Measurements from ENCODE around the gene THRA. TPM values are rescaled to one million over a fixed set of nuclear protein-coding genes. Genes with fewer than 3 reads are reported as not detected.

THRA gene
- total and polyA plus RNA-seq, 2 of the 8 experiments (the other 6 are each of a cell fraction or from before 2014, with no cell fraction given): 6.4 to 10.2 TPM

- WGBS, 2 experiments (ENCODE audit: extremely low coverage in 1 of 2, insufficient coverage in 1 of 2, insufficient read length in 1 of 2, insufficient replicate concordance in 2 of 2, low coverage in 1 of 2, low lambda C conversion rate in 2 of 2, missing lambda C conversion rate in 1 of 2): 58% methylated on average over 31 of the region's 33 CpGs; no CpG with 5 or more reads in 1 of the 2 experiments
- no peak overlapping the region for H3K4me2 ChIP-seq (ENCODE audit: insufficient read depth in 1 of 2, low read depth in 2 of 2, low read length in 2 of 2)
- H3K27me3 ChIP-seq (replicated peaks in 1 of 4; ENCODE audit: control insufficient read depth in 3 of 4, extremely low read depth in 1 of 4, insufficient read depth in 3 of 4, low read length in 3 of 4): no peaks in the 10 kb centered on the region
- no peak overlapping the region for H3K23ac ChIP-seq (ENCODE audit: insufficient read length)
- TF ChIP-seq FOSL1 (IDR thresholded peaks at IDR 0.05; ENCODE audit: insufficient read depth, low read depth, low read length) (no peak), E2F6 (IDR thresholded peaks at IDR 0.05) (peak; percentile 82), SRF (IDR thresholded peaks at IDR 0.05; ENCODE audit: low read depth, low read length) (no peak), YY1 (IDR thresholded peaks at IDR 0.05; ENCODE audit: low read depth, low read length) (no peak; the same call in 1 of the 2 replicates), RAD21 (IDR thresholded peaks at IDR 0.05 in 1 of 2, conservative IDR thresholded peaks at IDR 0.05 in 1 of 2; ENCODE audit: low read depth in 2 of 2, low read length in 2 of 2) (peak; percentile 80 to 86)
- TF ChIP-seq, protein P1, sequence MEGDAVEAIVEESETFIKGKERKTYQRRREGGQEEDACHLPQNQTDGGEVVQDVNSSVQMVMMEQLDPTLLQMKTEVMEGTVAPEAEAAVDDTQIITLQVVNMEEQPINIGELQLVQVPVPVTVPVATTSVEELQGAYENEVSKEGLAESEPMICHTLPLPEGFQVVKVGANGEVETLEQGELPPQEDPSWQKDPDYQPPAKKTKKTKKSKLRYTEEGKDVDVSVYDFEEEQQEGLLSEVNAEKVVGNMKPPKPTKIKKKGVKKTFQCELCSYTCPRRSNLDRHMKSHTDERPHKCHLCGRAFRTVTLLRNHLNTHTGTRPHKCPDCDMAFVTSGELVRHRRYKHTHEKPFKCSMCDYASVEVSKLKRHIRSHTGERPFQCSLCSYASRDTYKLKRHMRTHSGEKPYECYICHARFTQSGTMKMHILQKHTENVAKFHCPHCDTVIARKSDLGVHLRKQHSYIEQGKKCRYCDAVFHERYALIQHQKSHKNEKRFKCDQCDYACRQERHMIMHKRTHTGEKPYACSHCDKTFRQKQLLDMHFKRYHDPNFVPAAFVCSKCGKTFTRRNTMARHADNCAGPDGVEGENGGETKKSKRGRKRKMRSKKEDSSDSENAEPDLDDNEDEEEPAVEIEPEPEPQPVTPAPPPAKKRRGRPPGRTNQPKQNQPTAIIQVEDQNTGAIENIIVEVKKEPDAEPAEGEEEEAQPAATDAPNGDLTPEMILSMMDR (IDR thresholded peaks at IDR 0.05; ENCODE audit: control extremely low read depth in 1 of 3, insufficient read depth in 1 of 3, low read depth in 1 of 3, low read length in 3 of 3): peak; percentile 91 to 97 (median 96)
- TF ChIP-seq, protein P2, sequence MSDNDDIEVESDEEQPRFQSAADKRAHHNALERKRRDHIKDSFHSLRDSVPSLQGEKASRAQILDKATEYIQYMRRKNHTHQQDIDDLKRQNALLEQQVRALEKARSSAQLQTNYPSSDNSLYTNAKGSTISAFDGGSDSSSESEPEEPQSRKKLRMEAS (IDR thresholded peaks at IDR 0.05): peak; percentile 11; the same call in 1 of the 2 replicates
- no peak overlapping the region; the same call in 1 of the 2 replicates for H2BK12ac ChIP-seq (ENCODE audit: low read depth, low read length)
- ChIA-PET CTCF (ENCODE audit: partially characterized antibody) (interaction anchor here (0.6 to 29.7 kb wide), 31 partner anchors 11 to 405 kb away, joined by 3 to 876 read pairs (median 4); partner anchors contain the start of genes CSF3, MED24, PSMD3 and THRA), POLR2A (ENCODE audit: partially characterized antibody) (interaction anchor here (0.6 to 4.8 kb wide), 12 partner anchors 8 to 97 kb away, joined by 3 to 42 read pairs (median 3); partner anchors contain the start of gene CSF3)
- no peaks in the 10 kb centered on the region for H3K4me1 ChIP-seq (replicated peaks in 1 of 4; ENCODE audit: control insufficient read depth in 3 of 4, insufficient read depth in 4 of 4, low read length in 3 of 4)
- H3K79me1 ChIP-seq (ENCODE audit: low read depth, low read length): no peaks in the 10 kb centered on the region
- H3K4ac ChIP-seq (replicated peaks; ENCODE audit: insufficient read length, low read depth, low read length): no peak overlapping the region
- H2BK5ac ChIP-seq (ENCODE audit: low read depth, low read length): no peak overlapping the region
- no peak overlapping the region for H3K27ac ChIP-seq (ENCODE audit: low read depth, low read length)
- H3K23me2 ChIP-seq (ENCODE audit: low read depth, low read length): no peaks in the 10 kb centered on the region
- H4K5ac ChIP-seq (ENCODE audit: insufficient read length, low read depth, low read length): no peak overlapping the region
- H3K36me3 ChIP-seq (ENCODE audit: control insufficient read depth in 2 of 4, insufficient read depth in 4 of 4, low read length in 3 of 4): peaks cover 18 to 49% (median 32%) of the 10 kb centered on the region in 4 experiments
- H2BK20ac ChIP-seq (ENCODE audit: low read length): no peak overlapping the region
- H4K91ac ChIP-seq (replicated peaks; ENCODE audit: insufficient read length, low read length): no peak overlapping the region
- no peak overlapping the region for H3K14ac ChIP-seq (ENCODE audit: insufficient read length)
- no peak overlapping the region for H2AFZ ChIP-seq (ENCODE audit: low read length)
- no peak overlapping the region for H2AK5ac ChIP-seq (ENCODE audit: low read depth, low read length)
- H3K9ac ChIP-seq (replicated peaks in 1 of 4; ENCODE audit: extremely low read depth in 1 of 4, low read depth in 3 of 4, low read length in 3 of 4): no peak overlapping the region
- peak; percentile 68 to 90 for DNase-seq (ENCODE audit: low read depth in 1 of 2, low spot score in 2 of 2)
- peak; percentile 55 for FAIRE-seq
- no peak overlapping the region for H3K56ac ChIP-seq (replicated peaks; ENCODE audit: insufficient read length, low read depth, low read length)
- H2BK15ac ChIP-seq (ENCODE audit: low read length): peak overlapping the region; percentile 92; the same call in 1 of the 2 replicates
- no peaks in the 10 kb centered on the region for H3K9me3 ChIP-seq (ENCODE audit: insufficient read depth in 2 of 2, low read depth in 1 of 2, low read length in 1 of 2)
- H4K20me1 ChIP-seq (replicated peaks in 1 of 2; ENCODE audit: control insufficient read depth in 1 of 2, insufficient read depth in 2 of 2, low read length in 2 of 2): peaks cover 2% of the 10 kb centered on the region in 2 experiments
- H2BK120ac ChIP-seq (replicated peaks; ENCODE audit: low read depth, low read length): no peak overlapping the region
- no peaks in the 10 kb centered on the region for H3K79me2 ChIP-seq (ENCODE audit: control insufficient read depth in 1 of 2, insufficient read depth in 2 of 2, low read length in 2 of 2)
- no peak overlapping the region for H4K8ac ChIP-seq (ENCODE audit: extremely low read depth, insufficient read depth, low read length)
- no peak overlapping the region for H3K18ac ChIP-seq (ENCODE audit: extremely low read depth, low read length)
- H3K4me3 ChIP-seq (ENCODE audit: extremely low read depth in 1 of 4, insufficient read depth in 2 of 4, low read depth in 3 of 4, low read length in 4 of 4): no peak overlapping the region
These were observed 35.8 kb upstream of the THRA start for GRCh38 chr17:40026816-40027613.

Measured in H1 (cell line).